ENCODE measurements around the gene MFGE8. TPM values are rescaled to one million over a fixed set of nuclear protein-coding genes. Genes with fewer than 3 reads are reported as not detected.

Gene MFGE8
- total RNA-seq, 1 donor from 2014 or later = 168 TPM

DNA sequence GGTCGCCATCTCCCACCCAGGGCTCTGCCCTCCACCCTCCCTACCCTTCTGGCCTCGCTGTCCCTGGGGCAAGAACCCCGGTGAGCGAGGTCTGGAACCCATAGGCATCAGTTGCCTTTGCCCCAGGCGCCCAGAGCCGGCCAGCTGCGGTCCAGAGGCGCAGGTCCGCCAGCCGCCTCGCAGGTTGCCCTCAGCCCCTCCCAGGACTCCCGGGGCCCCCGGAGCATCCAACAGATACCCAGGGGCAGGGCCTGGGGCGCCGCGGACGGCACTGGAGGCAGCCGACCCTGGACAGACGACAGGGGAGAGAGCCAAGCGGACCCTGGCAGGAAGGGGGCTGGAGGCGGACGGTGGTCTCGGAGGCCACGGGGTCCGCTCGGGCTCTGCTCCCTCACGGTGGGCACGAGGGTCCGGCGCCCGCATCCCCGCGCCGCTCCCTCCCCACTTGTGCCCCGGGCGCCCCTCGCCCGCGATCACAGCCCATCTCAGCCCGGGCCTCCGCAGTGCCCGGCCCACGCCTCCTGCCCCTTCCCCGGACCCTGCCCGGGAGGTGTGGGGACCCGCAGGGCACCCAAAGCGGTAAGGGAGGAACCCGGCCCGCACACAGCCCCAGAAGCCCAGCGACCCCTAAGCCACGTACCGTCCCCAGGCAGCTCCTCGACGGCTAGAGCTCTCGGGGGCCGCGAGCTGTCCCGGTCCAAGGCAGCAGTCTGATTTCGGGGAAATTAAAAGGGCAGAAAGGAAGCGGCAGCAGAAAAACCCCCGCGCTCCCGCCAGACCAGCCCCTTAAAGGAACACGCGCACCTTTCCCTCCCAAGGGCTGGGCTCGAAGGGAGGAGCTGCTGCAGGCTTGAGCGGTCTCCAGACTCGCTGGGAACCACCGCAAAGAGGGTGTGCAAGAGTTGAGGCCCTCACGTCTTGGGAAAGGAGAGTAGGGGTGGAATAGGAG is 18.1 kb downstream of the MFGE8 start, which contains the start of gene HAPLN3:
Gene HAPLN3, minus strand, starts transcription at position 726 of the 949 bp plus-strand sequence. CDS start 8,246 bp downstream, outside the sequence.
- Histone ChIP-seq H3K9me3 (no peaks in the 10 kb centered on the region), H3K36me3 (no peaks in the 10 kb centered on the region), H3K27ac (no peak within 1 kb of the TSS), H3K27me3 (peaks cover 7% of the 10 kb centered on the region), H3K4me3 (peak within 1 kb of the TSS; percentile 67), H3K4me1 (peaks cover 27% of the 10 kb centered on the region)
- ATAC-seq = peak; percentile 24
- TF ChIP-seq CTCF (IDR thresholded peaks at IDR 0.05) = no peak
- DNase-seq = no peak
- intact Hi-C loops (cut with DNase I) = loop anchor here (10.0 kb wide), 1 partner anchor 280 kb away; no protein-coding TSS in a partner anchor

- peak; percentile 84 for DNase-seq
- TF ChIP-seq CTCF (IDR thresholded peaks at IDR 0.05) = peak; percentile 74
- no peak overlapping the region for H3K27ac ChIP-seq
- H3K4me3 ChIP-seq = peak overlapping the region; percentile 67
- peaks cover 27% of the 10 kb centered on the region for H3K4me1 ChIP-seq
- H3K27me3 ChIP-seq = peaks cover 7% of the 10 kb centered on the region
- no peaks in the 10 kb centered on the region for H3K36me3 ChIP-seq
- intact Hi-C loops (cut with DNase I) = loop anchor here (10.0 kb wide), 1 partner anchor 280 kb away; no protein-coding TSS in a partner anchor
- ATAC-seq = peak; percentile 69
- H3K9me3 ChIP-seq = no peaks in the 10 kb centered on the region
Observed at GRCh38 chr15:88894348-88894818, 18.8 kb downstream of the MFGE8 start.

DNA sequence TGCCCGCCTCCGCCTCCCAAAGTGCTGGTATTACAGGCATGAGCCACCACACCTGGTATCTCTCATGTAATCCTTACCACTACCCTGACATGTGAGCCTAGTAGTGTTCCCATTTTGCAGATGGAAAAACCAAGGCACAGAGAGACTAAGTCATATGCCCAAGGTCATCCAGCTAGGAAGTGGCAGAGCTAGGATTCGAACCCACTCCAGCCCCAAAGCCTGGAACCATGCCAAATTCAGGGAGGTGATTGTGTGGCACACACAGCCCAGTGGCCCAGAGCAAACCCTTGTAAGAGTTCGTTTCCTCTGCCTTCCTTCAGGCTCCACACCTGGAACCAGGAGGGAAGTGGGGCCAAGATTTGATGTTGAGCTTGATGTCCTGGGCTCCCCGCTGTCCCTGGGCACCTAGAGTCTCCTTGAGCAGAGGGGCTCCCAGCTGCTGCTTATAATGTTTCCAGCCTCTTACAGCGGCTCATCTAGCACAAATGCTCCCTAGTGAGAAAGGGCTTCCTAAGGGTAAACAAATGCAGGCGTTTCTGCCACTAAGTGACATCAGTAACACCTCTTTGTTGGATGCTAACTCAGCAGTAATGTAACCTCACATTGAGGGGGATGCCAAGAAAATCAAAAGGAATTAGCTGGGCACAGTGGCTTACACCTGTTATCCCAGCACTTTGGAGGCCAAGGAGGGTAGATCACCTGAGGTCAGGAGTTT is 21.5 kb downstream of the MFGE8 start:
- intact Hi-C loops (cut with DNase I) = loop anchor here (10.0 kb wide), 1 partner anchor 283 kb away; no protein-coding TSS in a partner anchor
- no peak for TF ChIP-seq CTCF (IDR thresholded peaks at IDR 0.05)
- Histone ChIP-seq H3K4me3 (no peak overlapping the region), H3K27me3 (peaks cover 7% of the 10 kb centered on the region), H3K4me1 (peaks cover 16% of the 10 kb centered on the region), H3K9me3 (no peaks in the 10 kb centered on the region), H3K27ac (no peak overlapping the region), H3K36me3 (no peaks in the 10 kb centered on the region)
- ATAC-seq = no peak
- no peak for DNase-seq

GRCh38 chr15:88890495-88890894 is 22.7 kb downstream of the MFGE8 start:
- no peak overlapping the region for H3K27ac ChIP-seq
- H3K4me1 ChIP-seq = peaks cover 11% of the 10 kb centered on the region
- H3K36me3 ChIP-seq = no peaks in the 10 kb centered on the region
- DNase-seq (no peak), ATAC-seq (no peak)
- no peak overlapping the region for H3K4me3 ChIP-seq
- no peak for TF ChIP-seq CTCF (IDR thresholded peaks at IDR 0.05)
- intact Hi-C loops (cut with DNase I) = loop anchor here (10.0 kb wide), 1 partner anchor 284 kb away; no protein-coding TSS in a partner anchor
- no peaks in the 10 kb centered on the region for H3K9me3 ChIP-seq
- H3K27me3 ChIP-seq = peaks cover 7% of the 10 kb centered on the region

GRCh38 chr15:88888719-88889118 is 24.5 kb downstream of the MFGE8 start:
- intact Hi-C loops (cut with DNase I) = no loop called here
- Histone ChIP-seq H3K4me1 (no peaks in the 10 kb centered on the region), H3K9me3 (no peaks in the 10 kb centered on the region), H3K36me3 (no peaks in the 10 kb centered on the region), H3K27ac (no peak overlapping the region), H3K27me3 (no peaks in the 10 kb centered on the region), H3K4me3 (no peak overlapping the region)
- no peak for TF ChIP-seq CTCF (IDR thresholded peaks at IDR 0.05)
- ATAC-seq (no peak), DNase-seq (no peak)

Data from upper lobe of right lung (tissue), 1 donor.